Right lobe of liver (tissue), 6 donors: ENCODE results near the gene GKN1. TPM values are rescaled to one million over a fixed set of nuclear protein-coding genes. Genes with fewer than 3 reads are reported as not detected.

Source experiments
- ATAC-seq, 4 donors: fragments of 200-7000 bp; cut with Tn5 transposase; one replicate each; pipeline ENCODE4 v1.9.1; 2020; ENCODE audit warnings: mild to moderate bottlenecking in 4 of 4, moderate library complexity in 4 of 4
- DNase-seq, 3 donors: peaks; one replicate each; pipeline ENCODE4 v3.0.0-alpha.2; 2020
- H3K27ac ChIP-seq, 3 donors: fragments of 200-600 bp; one replicate each; pipeline ENCODE4 v1.8.0; 2022
- H3K27me3 ChIP-seq, 2 donors: fragments of 200-600 bp; one replicate each; pipeline ENCODE4 v1.8.0; 2022
- H3K36me3 ChIP-seq, 4 donors: fragments of 200-600 bp; sonication (generic) in 1 of 4; one replicate each; pipeline versions ENCODE4 v1.5.1 to v1.8.0; 2017 to 2022; ENCODE audit warnings: control low read depth in 1 of 4
- H3K4me1 ChIP-seq, 4 donors: fragments of 200-600 bp; sonication (generic) in 1 of 4; one replicate each; pipeline versions ENCODE4 v1.5.1 to v1.8.0; 2017 to 2022; ENCODE audit warnings: control low read depth in 1 of 4
- H3K4me3 ChIP-seq, 3 donors: fragments of 200-600 bp; one replicate each; pipeline ENCODE4 v1.8.0; 2022
- H3K9me3 ChIP-seq, 4 donors: fragments of 200-600 bp; sonication (generic) in 1 of 4; one replicate each; pipeline versions ENCODE4 v1.5.1 to v1.8.0; 2017 to 2022; ENCODE audit warnings: control low read depth in 1 of 4
- CTCF ChIP-seq, 4 donors: fragments of 200-600 bp in 3 of 4; fragments of 450-650 bp in 1 of 4; IDR thresholded peaks; one replicate each; pipeline versions ENCODE4 v1.5.1 to v1.8.0; 2016 to 2022; ENCODE audit warnings: antibody characterized with exemption in 4 of 4, mild to moderate bottlenecking in 2 of 4
- POLR2A ChIP-seq: fragments of 450-650 bp; IDR thresholded peaks from one replicate; pipeline ENCODE4 v1.6.1; 2017; ENCODE audit warnings: antibody characterized with exemption, mild to moderate bottlenecking
- WGBS: methylation state at CpG from one replicate; pipeline ENCODE4 v1.1.6; 2018; ENCODE audit warnings: low coverage, low lambda C conversion rate; ENCODE audit not compliant: insufficient coverage; ENCODE audit errors: missing lambda C conversion rate; 5-methylcytosine and 5-hydroxymethylcytosine counted together
- intact Hi-C, 2 donors: fragments of 100-400 bp; cut with DNase I; formaldehyde crosslinking; loops; one replicate each; pipeline versions ENCODE4 v1.11.2 to v1.14.1; 2022
- total RNA-seq, 6 experiments: library from RNA; depleted of rRNA in 2 of 6; stranded (reverse); fragments of >200 nt in 2 of 6; fragmentation: NEBNext Ultra II Directional in 3 of 6; extraction: Animal tissue kit (Norgen Biotek cat#: 25700) in 3 of 6; gene quantifications; one replicate each; pipeline versions ENCODE4 v1.1.0 to v1.2.4, GENCODE V29; 2016 to 2023
- donor health status: DM: no; HTN: yes; CAD: no.
- donor health status: DM: no; HTN: no; CAD: no.
- donor health status: DM: no; HTN: no; CAD: no.
- donor health status: DM: no; HTN: yes; CAD: no.
- donor health status: DM: no; HTN: yes; CAD: no.

Gene GKN1
- total RNA-seq, 6 experiments from 2014 or later, result not detected

GRCh38 chr2:69010437-69011194 lies 36.2 kb downstream of the GKN1 start:
- intact Hi-C loops, result no loop called here
- DNase-seq (no peak), ATAC-seq (no peak)
- 55% methylated on average over 7 of the region's 8 CpGs for WGBS
- Histone ChIP-seq H3K4me1 (peaks cover 0 to 7% (median 5%) of the 10 kb centered on the region in 4 donors), H3K9me3 (no peaks in the 10 kb centered on the region), H3K36me3 (no peaks in the 10 kb centered on the region), H3K27me3 (peaks cover 0 to 4% of the 10 kb centered on the region in 2 donors), H3K4me3 (no peak overlapping the region), H3K27ac (no peak overlapping the region)
- TF ChIP-seq CTCF (IDR thresholded peaks at IDR 0.05) (no peak), POLR2A (no peak)

- no peak overlapping the region for H3K27ac ChIP-seq
- peaks cover 0 to 7% (median 5%) of the 10 kb centered on the region in 4 donors for H3K4me1 ChIP-seq
- DNase-seq (no peak), ATAC-seq (no peak)
- H3K27me3 ChIP-seq, result peaks cover 5 to 7% of the 10 kb centered on the region in 2 donors
- intact Hi-C loops, result no loop called here
- no peak for TF ChIP-seq CTCF (IDR thresholded peaks at IDR 0.05)
- TF ChIP-seq POLR2A, result no peak
- no peak overlapping the region for H3K4me3 ChIP-seq
- WGBS, result 72% methylated on average over 3 of the region's 4 CpGs
- H3K36me3 ChIP-seq, result no peaks in the 10 kb centered on the region
- H3K9me3 ChIP-seq, result no peaks in the 10 kb centered on the region
Measured at GRCh38 chr2:69011611-69012157, 37.2 kb downstream of the GKN1 start.

GRCh38 chr2:69012310-69013141 lies 38.1 kb downstream of the GKN1 start:
- Histone ChIP-seq H3K27me3 (peaks cover 5 to 7% of the 10 kb centered on the region in 2 donors), H3K36me3 (no peaks in the 10 kb centered on the region), H3K4me1 (peaks cover 0 to 7% (median 5%) of the 10 kb centered on the region in 4 donors), H3K4me3 (peak overlapping the region; percentile 44 to 60 (median 49)), H3K9me3 (no peaks in the 10 kb centered on the region), H3K27ac (no peak overlapping the region)
- intact Hi-C loops, result no loop called here
- TF ChIP-seq CTCF (IDR thresholded peaks at IDR 0.05), result peak; percentile 56 to 70 (median 62)
- no peak for TF ChIP-seq POLR2A
- ATAC-seq (peak; percentile 65 to 79 (median 74)), DNase-seq (peak in 2 of 3 donors; percentile 44 to 54)
- whole genome bisulfite sequencing, result 11% methylated on average over 19 of the region's 27 CpGs

GRCh38 chr2:69013142-69013839 lies 38.9 kb downstream of the GKN1 start, which contains the start of gene ANTXR1:
Gene ANTXR1 (plus strand): TSS chr2:69013179. CDS start chr2:69013500, 321 bp downstream.
- ATAC-seq (peak; percentile 61 to 69 (median 64)), DNase-seq (no peak)
- intact Hi-C loops, result no loop called here

More at GRCh38 chr2:69013142-69013839, 38.9 kb downstream of the GKN1 start, which contains the start of gene ANTXR1:
- Histone ChIP-seq H3K9me3 (no peaks in the 10 kb centered on the region), H3K36me3 (no peaks in the 10 kb centered on the region), H3K27ac (peak within 1 kb of the TSS in 1 of 3 donors; percentile 10), H3K4me3 (peak within 1 kb of the TSS; percentile 44 to 60 (median 49)), H3K27me3 (peaks cover 5 to 7% of the 10 kb centered on the region in 2 donors), H3K4me1 (peaks cover 0 to 7% (median 5%) of the 10 kb centered on the region in 4 donors)
- under 1% methylated on average over 28 of the region's 63 CpGs for WGBS
- TF ChIP-seq POLR2A (no peak), CTCF (IDR thresholded peaks at IDR 0.05) (no peak)
